DMS53 treated with DMSO at 0.1 percent for 48 hours (cell line): ENCODE results near the gene IRF5.
A peak's percentile ranks its signal among the peaks of the same experiment; 100 is the strongest.
"Not testable (repeated sequence)": the region's sequence is repeated elsewhere in the genome, so short reads cannot be mapped to it uniquely, and the experiment has no call there.

ENCODE experiments used
- DNase-seq: peaks from one replicate; lab custom pipeline; 2025; ENCODE audit not compliant: unreplicated experiment; lab: John Stamatoyannopoulos, UW

Gene IRF5

DNA sequence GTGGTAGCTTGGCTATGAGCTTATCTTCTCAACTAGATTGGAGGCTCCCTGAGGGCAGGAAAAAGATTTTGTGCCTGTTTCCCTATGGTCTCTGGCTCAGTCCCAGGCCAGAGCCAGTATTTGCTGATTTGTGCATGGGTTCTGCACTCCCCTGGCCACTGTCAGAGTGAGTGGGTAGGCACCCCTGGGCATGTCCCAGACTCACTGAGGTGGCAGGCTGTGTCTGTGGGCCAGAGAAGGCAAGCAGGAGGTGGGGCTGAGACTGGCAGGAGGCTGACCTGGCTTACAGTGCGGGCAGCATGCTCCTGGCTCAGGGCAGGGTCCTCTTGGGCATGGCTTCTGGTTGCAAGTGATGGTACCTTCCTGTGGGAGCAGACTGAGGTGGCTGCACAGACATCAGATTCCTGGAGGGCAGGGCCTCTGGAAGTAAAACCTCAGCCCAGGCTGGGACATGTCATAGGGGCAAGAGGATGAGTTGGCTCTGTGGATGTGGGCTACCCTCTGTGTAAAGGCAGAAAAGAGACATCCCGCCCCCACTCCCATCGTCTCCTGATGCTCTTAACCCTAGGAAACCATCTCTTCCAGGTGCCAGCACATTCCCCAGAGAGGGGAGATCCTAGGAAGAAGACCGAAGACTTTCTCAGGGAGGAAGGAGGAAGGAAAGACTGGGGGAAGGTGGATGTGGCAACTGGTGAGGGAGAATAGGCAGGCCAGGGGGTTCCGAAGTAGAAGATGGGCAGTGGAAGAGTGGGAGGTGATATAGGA, 31.5 kb upstream of the IRF5 start:
- no peak for DNase-seq

DNA sequence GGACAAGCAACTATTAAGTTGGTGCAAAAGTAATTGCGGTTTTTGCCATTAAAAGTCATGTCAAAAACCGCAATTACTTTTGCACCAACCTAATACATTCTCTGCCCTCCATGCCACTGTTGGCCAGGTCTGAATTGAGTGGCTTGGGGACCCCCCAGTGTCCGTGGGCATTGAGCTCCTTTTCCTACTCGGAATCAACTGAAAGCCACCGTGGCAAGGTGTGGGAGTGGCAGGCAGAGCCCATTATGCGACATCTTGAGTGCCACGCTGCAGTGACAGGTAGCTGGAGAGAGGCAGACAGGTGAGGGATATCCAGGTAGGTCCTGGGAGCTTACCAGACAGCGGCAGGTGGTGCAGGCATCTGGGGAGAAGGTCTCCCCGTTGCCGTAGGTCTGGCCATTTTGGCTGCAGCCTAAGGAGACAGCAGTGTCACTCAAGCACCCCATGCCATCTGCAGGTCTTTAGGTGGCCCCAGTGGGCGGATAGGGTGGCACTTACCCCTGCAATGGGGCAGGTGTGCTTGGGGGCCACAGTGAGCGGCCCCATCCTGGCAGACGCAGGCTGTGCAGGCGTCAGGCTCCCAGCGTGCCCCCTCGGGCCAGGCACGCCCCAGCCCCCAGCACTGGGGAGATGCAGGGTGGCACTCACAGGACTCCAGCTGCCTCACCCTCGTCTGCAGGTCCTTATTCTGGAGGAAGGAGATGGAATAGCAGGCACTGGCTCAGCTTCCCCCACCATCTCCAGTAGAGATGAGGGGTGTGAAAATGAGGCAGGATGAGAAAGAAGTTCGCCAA, 30.8 kb upstream of the IRF5 start:
- no peak for DNase-seq

DNA sequence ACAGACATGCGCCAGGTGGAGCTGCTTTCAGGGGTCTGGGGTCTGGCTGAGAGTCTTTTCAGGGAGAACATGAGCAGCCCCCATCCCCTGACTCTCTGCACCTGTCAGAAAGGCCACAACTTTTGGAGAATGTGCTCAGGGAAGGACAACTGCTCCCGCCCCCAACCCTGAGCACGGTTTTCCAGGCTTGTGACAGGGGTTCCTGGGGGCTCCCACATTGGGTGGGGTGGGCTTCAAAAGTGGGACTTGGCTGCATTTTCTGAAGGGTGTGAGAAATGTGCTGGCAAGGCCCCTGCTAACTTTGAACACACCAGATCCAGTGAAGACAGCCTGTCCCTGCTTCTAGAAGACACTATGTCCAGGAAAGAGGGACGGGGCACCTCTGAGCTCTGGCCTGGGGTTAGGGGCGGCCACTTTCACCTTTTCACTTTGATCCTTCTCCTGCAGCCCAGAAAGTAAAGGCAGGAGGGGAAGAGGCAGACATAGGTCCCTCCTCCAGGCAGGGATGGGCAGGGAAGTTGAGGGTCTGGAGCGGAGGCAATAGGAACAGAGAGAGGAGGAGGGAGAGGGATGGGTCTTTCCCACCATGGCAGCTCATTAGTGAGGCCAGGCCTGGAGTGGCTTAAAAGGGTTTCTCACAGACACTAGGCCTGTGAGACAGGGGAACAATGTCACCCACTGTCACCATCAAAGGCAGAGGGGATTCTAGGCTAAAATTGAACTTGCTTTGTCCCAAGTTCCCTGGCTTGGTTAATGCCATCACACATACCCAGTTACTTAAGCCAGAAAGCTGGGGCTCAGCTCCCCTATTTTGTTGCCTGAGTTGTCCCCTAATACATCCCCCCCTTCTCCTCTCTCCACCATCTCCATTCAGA, 28.7 kb upstream of the IRF5 start:
- DNase-seq, result no peak

DNA sequence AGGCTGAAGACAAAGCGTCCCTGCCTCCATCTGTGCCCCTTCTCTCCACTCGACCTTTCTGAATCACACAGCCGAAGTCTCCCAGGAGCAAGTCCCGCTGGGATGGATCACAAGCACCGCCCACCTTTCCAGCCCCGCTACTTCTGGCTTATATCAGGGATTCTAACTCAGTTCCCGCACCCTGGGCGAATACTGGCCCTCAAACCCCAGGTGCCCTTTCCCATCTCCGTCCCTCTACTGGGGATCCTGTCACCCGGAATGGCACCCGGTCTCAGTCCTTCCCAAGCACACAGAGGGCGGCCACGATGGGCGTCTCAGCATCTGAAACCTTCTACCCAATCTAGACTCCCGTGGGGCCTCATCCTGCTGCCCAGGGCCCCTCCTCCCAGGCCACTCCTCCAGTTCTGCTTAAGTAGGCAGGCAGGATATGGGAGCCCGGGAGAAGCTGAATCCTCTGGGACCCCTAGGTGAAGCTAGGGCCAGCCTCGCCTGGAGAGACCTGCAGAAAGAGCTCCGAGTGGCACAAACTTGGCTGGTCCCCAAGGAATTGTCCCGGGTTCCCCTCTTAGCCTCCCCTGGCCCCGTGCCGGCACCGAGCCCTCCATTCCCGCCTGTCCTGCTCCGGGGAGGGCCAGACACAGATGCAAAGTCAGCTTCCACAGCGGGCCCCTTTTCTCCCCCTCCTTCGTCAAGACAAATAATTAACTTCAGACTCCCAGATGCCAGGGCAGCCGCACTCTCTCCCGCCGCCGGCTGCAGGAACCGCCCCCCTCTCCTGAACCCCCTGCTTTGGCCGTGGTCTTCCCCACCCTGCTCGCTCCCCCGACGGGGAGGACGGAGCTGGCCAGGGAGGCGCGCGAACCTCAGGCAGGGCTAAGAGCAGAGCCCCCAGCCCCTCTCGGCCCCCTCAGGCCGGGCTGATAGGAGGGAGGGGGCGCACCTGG, 27.8 kb upstream of the IRF5 start:
- peak; percentile 58 for DNase-seq

- DNase-seq, result no peak
Measured at GRCh38 chr7:128910569-128910945, 27.2 kb upstream of the IRF5 start, which contains the start of gene KCP. Gene KCP, minus strand, starts transcription at chr7:128910709. Its CDS starts 33 bp downstream, at chr7:128910676.

- DNase-seq, result peak; percentile 28
Measured at GRCh38 chr7:128911423-128912031, 26.2 kb upstream of the IRF5 start.

- DNase-seq, result no peak
Measured at GRCh38 chr7:128912281-128912680, 25.4 kb upstream of the IRF5 start.

DNA sequence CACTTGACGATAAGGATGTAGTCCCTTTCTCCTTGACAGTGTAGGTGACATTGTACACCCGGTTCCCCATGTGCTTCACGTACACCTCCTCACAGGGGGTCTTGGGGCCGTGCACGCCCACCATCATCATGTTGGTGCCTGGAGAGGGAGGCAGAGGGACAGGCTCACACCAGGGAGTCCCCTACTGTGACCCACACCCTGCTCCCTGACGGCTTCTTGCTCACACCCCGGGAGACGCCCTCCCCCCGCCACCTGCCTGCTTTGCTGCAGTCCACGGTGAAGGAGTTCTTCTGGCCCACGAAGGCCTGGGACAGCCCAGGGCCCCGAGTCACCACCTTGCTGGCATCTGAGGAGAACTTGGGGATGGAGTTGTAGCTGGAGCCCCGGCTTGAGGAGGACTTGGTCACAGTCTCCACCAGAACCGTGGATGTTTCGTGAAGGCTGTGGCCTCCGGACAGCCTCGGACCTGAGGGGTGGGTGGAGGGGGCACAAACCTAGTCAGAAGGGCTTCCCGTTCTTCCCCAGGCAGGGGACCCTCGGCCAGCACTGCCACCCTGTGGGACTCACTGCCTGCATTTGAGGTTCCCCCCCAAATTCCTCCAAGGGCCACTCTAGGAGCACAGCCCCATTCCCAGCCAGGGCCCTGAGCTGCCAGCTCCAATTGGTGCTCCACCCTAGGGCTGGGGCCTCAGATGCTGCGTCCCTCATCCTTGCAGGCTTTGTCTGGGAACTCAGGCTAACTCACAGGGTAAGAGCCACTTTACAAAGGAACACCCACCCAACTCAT, 24.8 kb upstream of the IRF5 start:
- DNase-seq, result not testable (repeated sequence)

GRCh38 chr7:128913870-128914565, 23.7 kb upstream of the IRF5 start:
- no peak for DNase-seq

GRCh38 chr7:128914566-128915151, 23.1 kb upstream of the IRF5 start:
- DNase-seq, result no peak

DNA sequence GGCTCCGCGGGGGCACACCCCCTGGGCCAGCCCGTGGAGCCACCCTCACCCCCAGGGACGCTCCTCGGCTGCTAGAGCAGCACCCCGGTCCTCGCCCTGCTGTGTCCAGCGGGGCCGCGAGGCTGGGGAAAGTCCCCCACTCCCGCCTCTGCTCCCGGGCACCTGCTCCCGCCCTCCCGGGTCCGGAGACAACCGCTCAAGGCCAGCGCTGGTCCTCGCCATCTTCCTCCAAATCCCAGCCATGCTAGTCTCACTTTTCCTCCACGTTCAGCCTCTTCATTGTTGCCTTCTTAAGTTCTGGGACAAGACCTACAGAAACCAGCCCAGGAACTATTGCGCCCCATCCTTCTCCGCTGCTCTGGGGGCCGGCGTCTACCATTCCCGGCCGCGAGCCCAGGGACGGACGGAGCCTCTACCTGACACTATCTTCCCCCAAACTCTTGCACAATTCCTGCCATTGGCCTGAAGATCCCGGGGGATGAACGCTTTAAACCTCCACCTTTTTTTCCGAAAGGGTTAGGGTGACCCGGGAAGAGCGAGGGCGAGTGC, 22.4 kb upstream of the IRF5 start:
- no peak for DNase-seq

DNA sequence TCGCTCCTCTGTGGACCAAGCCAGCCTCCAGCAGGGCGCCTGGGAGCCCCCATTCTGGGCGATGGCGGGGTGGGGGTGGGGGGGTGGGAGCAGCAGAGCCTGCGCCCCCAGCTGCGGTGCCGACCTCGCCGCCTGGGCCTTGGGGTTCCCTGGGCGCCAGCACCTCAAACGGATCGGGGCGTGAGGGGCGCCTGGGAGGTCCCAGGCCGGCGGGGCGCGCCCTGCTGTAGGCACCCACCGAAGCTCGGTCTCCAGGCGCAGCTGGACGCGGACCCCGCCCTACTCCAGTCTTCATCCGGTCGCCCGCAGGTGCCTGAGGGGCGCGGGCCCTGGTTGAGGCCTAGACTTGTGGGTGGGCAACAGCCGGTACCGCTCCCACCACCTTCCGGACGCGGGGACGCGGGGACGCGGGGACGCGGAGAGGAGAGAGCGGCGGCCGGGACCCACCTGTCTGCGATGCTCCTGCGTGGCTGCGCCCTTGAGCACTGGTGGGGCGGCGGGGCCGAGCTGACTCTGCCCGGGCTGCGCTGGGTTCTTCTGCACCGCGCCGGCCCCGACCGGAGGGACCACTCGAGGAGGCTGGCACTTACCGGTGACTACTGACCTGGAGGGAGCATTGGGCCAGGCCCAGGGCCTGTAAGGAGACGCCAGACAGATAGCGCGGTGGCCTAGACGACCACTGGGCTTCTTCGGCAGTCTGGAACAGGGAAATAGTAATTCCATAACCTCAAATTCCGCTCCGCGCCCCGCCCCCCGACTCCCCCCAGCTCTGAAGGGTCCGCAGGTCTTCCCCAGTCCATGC, 21.7 kb upstream of the IRF5 start:
- no peak for DNase-seq

DNA sequence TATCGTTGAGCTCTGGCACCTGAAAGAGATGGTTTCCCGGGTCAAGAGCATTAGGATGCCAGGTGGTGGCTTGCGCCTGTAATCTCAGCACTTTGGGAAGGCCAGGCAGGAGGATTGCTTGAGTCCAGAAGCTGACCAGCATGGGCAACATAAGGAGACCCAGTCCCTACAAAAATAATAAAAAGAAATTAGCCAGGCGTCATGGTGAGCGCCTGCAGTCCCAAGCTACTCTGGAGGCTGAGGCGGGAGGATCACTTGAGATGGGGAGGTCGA, 21.1 kb upstream of the IRF5 start:
- DNase-seq, result no peak

- DNase-seq, result no peak
Measured at GRCh38 chr7:128917122-128917521, 20.6 kb upstream of the IRF5 start.

- DNase-seq, result no peak
Measured at GRCh38 chr7:128918016-128918665, 19.6 kb upstream of the IRF5 start.

GRCh38 chr7:128919241-128919640, 18.5 kb upstream of the IRF5 start:
- no peak for DNase-seq
